AG08396 (cell line): ENCODE measurements around the gene CDH15.
"Not testable (repeated sequence)": the region's sequence is repeated elsewhere in the genome, so short reads cannot be mapped to it uniquely, and the experiment has no call there.

ENCODE experiments used
- DNase-seq: peaks from one replicate; pipeline ENCODE4 v3.0.0; 2012; ENCODE audit warnings: low spot score, mixed read lengths

The CDH15 gene

DNA sequence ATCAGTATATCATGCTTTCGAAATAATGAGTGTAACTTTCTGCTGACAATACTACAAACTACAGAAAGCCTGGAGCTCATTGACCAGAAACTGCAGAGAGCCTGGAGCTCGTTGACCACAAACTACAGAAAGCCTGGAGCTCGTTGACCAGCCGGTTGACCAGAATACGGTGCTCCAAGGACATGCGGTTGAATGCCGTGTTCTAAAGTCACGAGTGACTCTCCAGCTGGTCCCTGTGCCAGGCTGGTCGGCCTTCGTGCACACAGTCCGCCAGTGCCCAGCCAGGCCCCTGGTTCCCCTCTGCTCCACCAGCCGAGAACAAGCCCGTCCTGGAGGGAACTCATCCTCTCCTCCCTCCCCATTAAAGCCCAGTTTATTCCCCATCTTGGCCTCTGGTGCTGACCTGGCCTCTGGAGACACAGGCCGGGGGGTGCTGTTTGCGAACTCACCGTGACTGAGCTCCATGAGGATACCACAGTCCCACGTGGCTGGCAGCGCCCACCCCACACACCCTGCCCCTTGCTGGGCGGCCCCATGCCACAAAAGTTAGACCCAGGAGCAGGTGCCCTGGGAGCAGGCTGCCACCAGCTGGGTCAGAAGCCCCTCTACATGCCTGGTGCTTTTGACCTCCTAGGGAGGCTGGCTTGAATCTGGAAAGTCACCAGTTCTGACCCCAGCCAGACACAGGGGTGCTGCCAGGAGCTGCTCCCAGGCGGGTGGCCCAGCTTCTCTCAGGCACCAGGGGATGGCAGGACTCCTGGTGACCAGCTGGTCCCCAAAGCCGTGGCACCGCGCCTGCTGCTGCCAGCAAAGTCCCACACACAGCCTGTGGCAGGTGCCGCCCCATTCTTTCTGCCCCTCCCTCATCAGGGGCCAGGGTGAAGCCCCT, 15.5 kb upstream of the CDH15 start:
- DNase-seq: no peak

- no peak for DNase-seq
These were observed 14.6 kb upstream of the CDH15 start for GRCh38 chr16:89156740-89157645.

DNA sequence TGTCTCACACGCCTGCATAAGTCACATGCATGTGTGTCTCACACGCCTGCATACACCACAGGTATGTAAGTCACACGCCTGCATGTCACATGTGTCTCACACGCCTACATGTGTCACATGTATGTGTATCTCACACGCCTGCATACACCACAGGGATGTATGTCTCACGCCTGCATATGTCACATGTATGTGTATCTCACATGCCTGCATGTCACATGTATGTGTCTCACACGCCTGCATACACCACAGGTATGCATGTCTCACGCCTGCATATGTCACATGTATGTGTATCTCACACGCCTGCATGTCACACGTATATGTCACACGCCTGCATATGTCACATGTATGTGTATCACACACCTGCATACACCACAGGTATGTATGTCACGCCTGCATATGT, 13.8 kb upstream of the CDH15 start:
- DNase-seq: no peak

DNA sequence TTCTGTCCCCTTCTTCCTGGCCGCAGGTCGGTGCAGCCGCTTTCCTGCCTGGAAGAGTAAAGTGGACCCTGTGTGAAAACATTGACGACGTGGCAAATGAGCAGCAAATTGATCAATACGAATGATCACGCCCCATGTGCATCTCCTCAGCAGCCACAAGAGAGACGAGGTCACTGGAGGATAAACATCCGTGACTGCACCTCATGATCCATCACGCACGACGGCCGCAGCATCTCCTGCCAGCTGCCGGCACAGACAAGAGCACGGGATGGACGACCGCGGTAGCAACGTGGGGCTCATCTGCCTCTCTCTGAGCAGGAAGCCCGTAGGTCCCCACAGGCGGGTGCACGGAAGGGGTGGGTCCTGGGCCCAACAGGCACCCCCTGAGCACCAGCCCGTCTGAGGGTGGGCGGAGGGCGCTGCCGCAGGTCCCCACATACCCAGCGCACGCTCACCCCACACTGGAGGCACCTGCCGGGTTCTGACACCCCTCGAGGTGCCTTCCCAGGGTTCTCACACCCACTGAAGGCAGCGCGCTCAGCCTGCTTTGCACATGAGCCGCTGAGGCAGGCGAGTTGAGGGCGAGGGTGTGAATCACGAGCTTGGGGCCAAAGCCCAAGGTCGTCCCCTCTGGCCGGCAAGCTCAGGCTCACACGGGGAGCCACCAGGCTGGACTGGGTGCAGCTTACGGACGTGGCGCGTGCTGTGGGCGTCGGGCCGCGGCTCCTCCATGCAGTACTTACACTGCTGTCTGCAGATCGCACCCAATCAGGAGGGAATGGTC, 12.3 kb upstream of the CDH15 start:
- DNase-seq: no peak

DNA sequence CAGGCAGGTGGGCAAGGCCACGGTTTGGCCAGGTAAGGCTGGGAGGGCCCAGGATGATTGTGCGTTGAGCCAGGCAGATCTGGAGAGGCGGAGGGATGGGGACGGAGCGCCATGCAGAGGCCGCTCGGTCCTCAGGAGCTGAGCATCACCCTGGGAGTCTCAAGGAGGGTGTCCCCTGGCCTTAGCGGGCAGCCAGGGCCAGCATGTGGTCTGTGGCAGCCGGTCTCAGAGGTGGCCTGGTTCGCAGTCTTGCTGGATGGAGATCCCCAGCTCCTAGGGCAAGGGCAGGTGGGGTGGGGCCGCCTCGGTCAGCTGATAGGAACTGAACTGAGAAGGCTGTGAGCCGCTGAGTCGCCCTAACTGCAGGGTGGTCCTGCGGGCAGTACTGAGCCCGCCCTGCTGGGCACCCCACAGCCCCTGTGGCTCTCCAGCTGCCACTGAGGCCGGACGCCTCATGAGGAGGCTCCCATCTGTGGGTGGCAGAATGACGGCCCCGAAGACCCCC, 11.6 kb upstream of the CDH15 start:
- DNase-seq: no peak

- DNase-seq: no peak
These were observed 10.4 kb upstream of the CDH15 start for GRCh38 chr16:89160977-89161701.

DNA sequence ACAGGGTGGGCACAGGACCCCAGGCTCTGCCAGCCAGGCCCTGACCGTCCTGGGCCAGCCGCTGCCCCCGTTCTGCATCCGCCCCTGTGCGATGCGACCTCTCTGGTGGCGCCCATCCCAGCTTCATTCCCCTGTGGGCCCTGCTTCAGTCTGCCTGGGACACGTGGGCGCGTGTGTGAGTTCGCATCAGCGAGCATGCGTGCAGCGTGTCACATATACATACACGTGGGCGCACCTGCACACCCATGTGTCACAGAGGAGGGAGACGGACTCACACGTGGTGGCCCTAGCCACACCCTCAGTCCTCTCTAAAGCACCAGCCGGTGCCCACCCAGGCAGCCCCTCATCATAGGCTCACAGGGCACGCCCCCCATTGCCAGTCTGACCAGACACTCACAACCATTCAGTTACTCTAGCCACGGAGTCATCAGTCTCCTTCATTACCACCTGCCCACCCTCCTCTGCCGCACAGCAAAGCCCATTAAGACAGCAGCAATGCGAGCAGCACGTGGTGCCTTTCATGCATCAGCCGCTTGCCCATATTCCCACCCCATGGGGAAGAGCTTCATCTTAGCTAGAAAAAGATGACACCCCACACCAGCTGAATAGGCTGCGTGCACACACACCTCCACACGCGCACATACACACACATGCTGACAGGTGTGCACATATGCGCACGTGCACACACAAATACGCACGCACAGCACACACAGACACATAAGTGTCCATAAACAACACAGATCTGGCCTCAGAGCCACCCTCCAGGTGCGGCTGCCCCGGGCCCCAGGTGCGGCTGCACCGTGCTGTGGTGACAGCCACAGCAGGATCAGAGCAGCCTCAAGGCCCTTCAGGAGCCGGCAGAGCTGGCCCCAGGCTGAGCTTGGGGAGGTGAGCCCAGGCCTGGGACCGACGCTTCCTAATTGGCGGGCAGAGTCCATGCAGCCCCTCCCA, 9.5 kb upstream of the CDH15 start:
- DNase-seq: no peak

GRCh38 chr16:89163297-89163696, 8.3 kb upstream of the CDH15 start:
- no peak for DNase-seq

- DNase-seq: no peak
These were observed 7.1 kb upstream of the CDH15 start for GRCh38 chr16:89164436-89164835.

GRCh38 chr16:89164847-89165680, 6.5 kb upstream of the CDH15 start:
- no peak for DNase-seq

- not testable (repeated sequence) for DNase-seq
These were observed 5.9 kb upstream of the CDH15 start for GRCh38 chr16:89165681-89165979.

- no peak for DNase-seq
These were observed 4.7 kb upstream of the CDH15 start for GRCh38 chr16:89166696-89167424.

DNA sequence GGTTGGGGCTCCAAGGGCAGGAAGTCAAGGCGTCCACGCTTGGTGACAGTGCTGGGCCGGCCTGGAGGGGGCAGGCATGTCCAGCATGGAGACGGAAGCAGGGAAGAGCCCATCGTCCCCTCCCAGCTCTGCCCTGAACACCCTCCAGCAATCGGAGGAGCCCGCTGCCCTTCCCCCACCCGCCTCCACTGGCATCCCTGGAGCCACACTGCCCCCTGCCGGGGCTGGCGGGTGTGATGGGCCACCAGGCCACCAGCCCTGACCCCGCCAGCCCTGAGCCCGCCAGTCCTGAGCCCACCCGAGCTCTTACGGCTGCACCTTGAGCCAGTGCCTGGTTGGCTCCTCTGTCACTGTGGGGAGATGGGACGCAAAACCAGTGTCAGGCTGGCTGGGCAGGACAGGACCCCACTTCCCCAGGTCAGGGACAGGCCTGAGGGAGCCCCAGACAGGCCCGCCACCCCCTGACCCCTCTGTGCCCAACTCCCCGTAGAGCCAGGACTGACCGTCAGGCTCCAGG, 4.1 kb upstream of the CDH15 start:
- peak; percentile 92 for DNase-seq

GRCh38 chr16:89168381-89169189, 3.0 kb upstream of the CDH15 start:
- DNase-seq: no peak

- DNase-seq: no peak
These were observed 1.8 kb upstream of the CDH15 start for GRCh38 chr16:89169778-89170177.

DNA sequence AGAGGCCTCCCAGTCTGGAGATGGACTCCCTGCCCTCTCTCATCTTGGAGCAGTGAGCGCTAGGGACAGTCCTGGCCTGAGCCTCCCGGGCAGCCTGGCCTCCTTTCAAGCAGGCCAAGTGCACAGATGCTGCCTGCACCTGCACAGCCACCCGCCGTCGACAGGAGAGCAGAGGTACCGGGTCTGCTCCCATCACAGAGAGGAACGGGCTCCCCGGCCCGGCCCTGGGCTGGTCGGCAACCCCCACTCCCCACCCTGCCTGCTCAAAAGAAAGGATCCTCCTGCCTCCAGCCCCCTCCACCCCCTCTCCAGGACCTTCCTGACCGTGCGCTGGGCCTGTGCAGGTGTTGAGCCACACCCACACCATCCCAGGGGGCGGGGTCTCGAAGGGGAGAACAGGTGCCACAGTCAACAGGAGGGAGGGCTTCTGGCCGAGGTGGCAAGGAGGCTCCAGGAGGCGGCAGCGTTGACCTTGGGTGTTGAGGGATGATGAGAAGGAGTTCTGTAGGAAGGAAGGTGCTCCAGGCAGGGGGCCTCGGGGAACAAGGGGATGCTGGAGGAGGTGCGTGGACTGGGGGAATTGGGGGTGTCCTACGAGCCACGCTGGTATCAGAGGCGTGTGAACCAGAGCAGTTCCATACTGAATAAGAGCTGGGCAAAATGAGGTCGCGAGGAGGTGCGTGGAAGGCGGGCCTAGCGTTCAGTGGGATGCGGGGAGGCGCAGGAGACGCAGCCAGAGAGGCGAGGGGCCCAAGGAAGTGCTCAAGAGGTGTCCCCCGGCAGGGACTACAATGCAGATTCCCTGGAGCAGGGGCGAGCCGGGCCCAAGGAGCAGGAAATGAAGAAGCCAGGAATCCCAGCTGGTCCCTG, 967 bp upstream of the CDH15 start:
- no peak for DNase-seq

GRCh38 chr16:89172171-89172527, 601 bp downstream of the CDH15 start:
- DNase-seq: no peak
